HepG2 (cell line): Measurements from ENCODE around the gene XRCC1. TPM values are rescaled to one million over a fixed set of nuclear protein-coding genes. Genes with fewer than 3 reads are reported as not detected.

ENCODE experiments used
- DNMT3B ChIP-seq: conservative IDR thresholded peaks from 2 replicates; pipeline ENCODE4 v1.6.1; 2016; ENCODE audit warnings: missing biosample characterization, control low read depth
- FOXJ3 ChIP-seq: sonication (generic); formaldehyde crosslinking; IDR thresholded peaks from 2 replicates; pipeline ENCODE4 v1.4.0; 2020; ENCODE audit warnings: missing genetic modification reagents, mild to moderate bottlenecking, borderline replicate concordance
- HDAC6 ChIP-seq: fragments of 200-600 bp; sonication (generic); IDR thresholded peaks from 2 replicates; pipeline ENCODE4 v1.7.0; 2017; ENCODE audit warnings: mild to moderate bottlenecking, antibody characterized with exemption, low read length, low read depth
- LCORL ChIP-seq, 2 experiments: fragments of 450-650 bp in 1 of 2; sonication (generic) in 1 of 2; formaldehyde crosslinking in 1 of 2; IDR thresholded peaks; 2 replicates each; pipeline versions ENCODE4 v1.5.0 to v1.6.1; 2017 to 2020; ENCODE audit warnings: antibody characterized with exemption in 1 of 2, missing genetic modification reagents in 1 of 2
- MTA3 ChIP-seq: sonication (generic); formaldehyde crosslinking; IDR thresholded peaks from 2 replicates; pipeline ENCODE4 v1.4.0; 2020; ENCODE audit warnings: missing genetic modification reagents
- NCOA2 ChIP-seq: sonication (generic); formaldehyde crosslinking; IDR thresholded peaks from 2 replicates; pipeline ENCODE4 v1.8.0; 2022; ENCODE audit warnings: inconsistent platforms
- RFX5 ChIP-seq: IDR thresholded peaks from 2 replicates; pipeline ENCODE4 v1.6.1; 2011; ENCODE audit warnings: low read depth, low read length, improper control_type of control experiment
- TOE1 ChIP-seq: sonication (generic); formaldehyde crosslinking; IDR thresholded peaks from 2 replicates; pipeline ENCODE4 v1.4.0; 2020; ENCODE audit warnings: mild to moderate bottlenecking, missing genetic modification reagents
- ZC3H4 ChIP-seq: sonication (generic); formaldehyde crosslinking; IDR thresholded peaks from 2 replicates; pipeline ENCODE4 v1.4.0; 2020; ENCODE audit warnings: missing genetic modification reagents, borderline replicate concordance
- ZFP1 ChIP-seq: IDR thresholded peaks from 2 replicates; pipeline ENCODE4 v1.6.1; 2016
- ZNF225 ChIP-seq: sonication (generic); formaldehyde crosslinking; IDR thresholded peaks from 2 replicates; pipeline ENCODE4 v1.4.0; 2020; ENCODE audit warnings: mild to moderate bottlenecking, missing genetic modification reagents
- ZNF292 ChIP-seq: sonication (generic); formaldehyde crosslinking; IDR thresholded peaks from 2 replicates; pipeline ENCODE4 v1.8.1; 2022; ENCODE audit warnings: mild to moderate bottlenecking, low read depth, missing genetic modification reagents, borderline replicate concordance
- ZNF337 ChIP-seq: sonication (generic); formaldehyde crosslinking; IDR thresholded peaks from 2 replicates; pipeline ENCODE4 v1.5.1; 2020; ENCODE audit warnings: missing genetic modification reagents, low read depth, mild to moderate bottlenecking, borderline replicate concordance
- ZNF431 ChIP-seq: sonication (generic); formaldehyde crosslinking; IDR thresholded peaks from 2 replicates; pipeline ENCODE4 v1.9.0; 2022; ENCODE audit warnings: missing genetic modification reagents, low read depth, mild to moderate bottlenecking, borderline replicate concordance
- ZNF558 ChIP-seq: sonication (generic); formaldehyde crosslinking; IDR thresholded peaks from 2 replicates; pipeline ENCODE4 v1.9.0; 2022; ENCODE audit warnings: mild to moderate bottlenecking, missing genetic modification reagents, borderline replicate concordance
- ZNF747 ChIP-seq: sonication (generic); formaldehyde crosslinking; IDR thresholded peaks from 2 replicates; pipeline ENCODE4 v1.8.1; 2023; ENCODE audit warnings: missing genetic modification reagents, mild to moderate bottlenecking, borderline replicate concordance
- ZNF773 ChIP-seq: sonication (generic); formaldehyde crosslinking; IDR thresholded peaks from 2 replicates; pipeline ENCODE4 v1.4.0; 2020; ENCODE audit warnings: missing genetic modification reagents, borderline replicate concordance
- ZNF790 ChIP-seq: sonication (generic); formaldehyde crosslinking; IDR thresholded peaks from 2 replicates; pipeline ENCODE4 v1.8.0; 2022; ENCODE audit warnings: missing genetic modification reagents, mild to moderate bottlenecking, borderline replicate concordance
- polyA plus RNA-seq, 8 experiments: library from polyadenylated mRNA; depleted of rRNA in 3 of 8; stranded (reverse) in 7 of 8; unstranded in 1 of 8; fragments of >200 nt; fragmentation: Illumina TruSeq in 4 of 8; extraction: Trizol in 4 of 8; gene quantifications; 2 replicates each; pipeline versions ENCODE4 v1.2.1 to v1.2.3, GENCODE V29; 2011 to 2016; ENCODE audit warnings: low read depth in 4 of 8, missing spikeins in 1 of 8, mixed read lengths in 1 of 8; ENCODE audit not compliant: insufficient read depth in 1 of 8
- total RNA-seq, 5 experiments: library from RNA; depleted of rRNA; stranded (reverse); fragments of >200 nt; fragmentation: Illumina TruSeq; extraction: Trizol; gene quantifications; 2 replicates each; pipeline ENCODE4 v1.2.3, GENCODE V29; 2016; ENCODE audit warnings: low read depth in 1 of 5
- TF ChIP-seq, protein P1 (sequence below): IDR thresholded peaks from 2 replicates; pipeline ENCODE4 v1.4.0; 2020; ENCODE audit warnings: mild to moderate bottlenecking, missing genetic modification reagents
- TF ChIP-seq, protein P2 (sequence below): sonication (generic); formaldehyde crosslinking; IDR thresholded peaks from 2 replicates; pipeline ENCODE4 v1.5.1; 2020; ENCODE audit warnings: missing genetic modification reagents, mild to moderate bottlenecking, borderline replicate concordance
- TF ChIP-seq, protein P3 (sequence below): sonication (generic); formaldehyde crosslinking; IDR thresholded peaks from 2 replicates; pipeline ENCODE4 v1.8.1; 2023; ENCODE audit warnings: missing genetic modification reagents, inconsistent platforms, borderline replicate concordance

The XRCC1 gene
- total and polyA plus RNA-seq, 2 of the 13 experiments (the other 11 are each of a cell fraction or from before 2014, with no cell fraction given) = 24.7 to 26.3 TPM

DNA sequence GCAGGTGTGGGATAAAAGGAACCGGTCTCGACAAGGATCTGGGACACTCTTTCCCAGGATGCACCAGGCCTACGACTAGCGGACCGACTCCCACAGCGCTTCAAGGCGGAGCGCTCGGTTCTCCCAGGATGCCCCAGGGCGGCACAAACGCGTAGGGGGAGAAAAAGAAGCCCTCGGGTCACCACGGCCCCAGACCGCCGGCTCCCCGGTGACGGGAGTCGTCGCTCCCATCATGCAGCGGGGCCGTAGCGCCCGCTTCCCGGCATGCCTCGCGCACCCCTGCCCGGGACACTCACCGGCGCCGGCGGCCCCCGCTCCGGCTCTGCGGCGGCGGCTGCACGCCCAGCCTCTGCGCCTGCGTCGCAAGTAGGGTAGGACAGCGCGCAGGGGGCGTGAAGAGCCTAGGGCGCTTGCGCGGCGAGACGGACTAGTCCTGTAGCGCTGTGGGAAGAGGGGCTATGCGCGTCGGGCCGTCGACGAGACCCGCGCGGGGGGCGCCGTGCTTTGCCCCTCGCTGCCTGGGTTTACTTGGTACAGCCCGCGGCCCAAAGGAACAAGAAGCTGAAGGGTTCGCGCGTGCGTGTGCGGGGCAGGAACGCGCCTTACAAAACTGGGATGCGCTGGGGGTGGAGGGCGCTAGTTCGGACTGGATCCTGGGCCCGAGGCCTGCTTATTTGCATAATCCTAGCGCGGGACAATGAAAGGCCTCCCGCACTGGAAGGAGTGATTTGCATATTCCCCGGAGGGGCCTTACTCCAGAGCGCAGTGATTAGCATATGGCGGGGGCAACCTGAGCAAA lies 44.1 kb upstream of the XRCC1 start, which contains the start of gene ZNF428 (continued):
- TF ChIP-seq ZNF773 (CRISPR knock-in tag) = peak; percentile 90; the same call in 1 of the 2 replicates
- TF ChIP-seq ZNF225 (CRISPR knock-in tag) = peak; percentile 68; the same call in 1 of the 2 replicates
- no peak for TF ChIP-seq TOE1 (CRISPR knock-in tag)
- TF ChIP-seq ZNF431 (CRISPR knock-in tag) = peak; percentile 85
- peak; percentile 92 for TF ChIP-seq ZNF747 (CRISPR knock-in tag)
- TF ChIP-seq NCOA2 (CRISPR knock-in tag) = peak; percentile 37
- TF ChIP-seq DNMT3B (CRISPR knock-in tag) = no peak; the same call in 1 of the 2 replicates
- no peak for TF ChIP-seq HDAC6
- no peak; the same call in 1 of the 2 replicates for TF ChIP-seq RFX5
- peak; percentile 58 for TF ChIP-seq FOXJ3 (CRISPR knock-in tag)
- no peak for TF ChIP-seq ZFP1 (CRISPR knock-in tag)
- TF ChIP-seq MTA3 (CRISPR knock-in tag) = no peak
- no peak for TF ChIP-seq LCORL (IDR thresholded peaks at IDR 0.05)
- no peak for TF ChIP-seq LCORL (CRISPR knock-in tag; IDR thresholded peaks at IDR 0.05)
- TF ChIP-seq, protein P1, sequence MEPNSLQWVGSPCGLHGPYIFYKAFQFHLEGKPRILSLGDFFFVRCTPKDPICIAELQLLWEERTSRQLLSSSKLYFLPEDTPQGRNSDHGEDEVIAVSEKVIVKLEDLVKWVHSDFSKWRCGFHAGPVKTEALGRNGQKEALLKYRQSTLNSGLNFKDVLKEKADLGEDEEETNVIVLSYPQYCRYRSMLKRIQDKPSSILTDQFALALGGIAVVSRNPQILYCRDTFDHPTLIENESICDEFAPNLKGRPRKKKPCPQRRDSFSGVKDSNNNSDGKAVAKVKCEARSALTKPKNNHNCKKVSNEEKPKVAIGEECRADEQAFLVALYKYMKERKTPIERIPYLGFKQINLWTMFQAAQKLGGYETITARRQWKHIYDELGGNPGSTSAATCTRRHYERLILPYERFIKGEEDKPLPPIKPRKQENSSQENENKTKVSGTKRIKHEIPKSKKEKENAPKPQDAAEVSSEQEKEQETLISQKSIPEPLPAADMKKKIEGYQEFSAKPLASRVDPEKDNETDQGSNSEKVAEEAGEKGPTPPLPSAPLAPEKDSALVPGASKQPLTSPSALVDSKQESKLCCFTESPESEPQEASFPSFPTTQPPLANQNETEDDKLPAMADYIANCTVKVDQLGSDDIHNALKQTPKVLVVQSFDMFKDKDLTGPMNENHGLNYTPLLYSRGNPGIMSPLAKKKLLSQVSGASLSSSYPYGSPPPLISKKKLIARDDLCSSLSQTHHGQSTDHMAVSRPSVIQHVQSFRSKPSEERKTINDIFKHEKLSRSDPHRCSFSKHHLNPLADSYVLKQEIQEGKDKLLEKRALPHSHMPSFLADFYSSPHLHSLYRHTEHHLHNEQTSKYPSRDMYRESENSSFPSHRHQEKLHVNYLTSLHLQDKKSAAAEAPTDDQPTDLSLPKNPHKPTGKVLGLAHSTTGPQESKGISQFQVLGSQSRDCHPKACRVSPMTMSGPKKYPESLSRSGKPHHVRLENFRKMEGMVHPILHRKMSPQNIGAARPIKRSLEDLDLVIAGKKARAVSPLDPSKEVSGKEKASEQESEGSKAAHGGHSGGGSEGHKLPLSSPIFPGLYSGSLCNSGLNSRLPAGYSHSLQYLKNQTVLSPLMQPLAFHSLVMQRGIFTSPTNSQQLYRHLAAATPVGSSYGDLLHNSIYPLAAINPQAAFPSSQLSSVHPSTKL (CRISPR knock-in tag) = peak; percentile 35; the same call in 1 of the 2 replicates
- TF ChIP-seq, protein P2, sequence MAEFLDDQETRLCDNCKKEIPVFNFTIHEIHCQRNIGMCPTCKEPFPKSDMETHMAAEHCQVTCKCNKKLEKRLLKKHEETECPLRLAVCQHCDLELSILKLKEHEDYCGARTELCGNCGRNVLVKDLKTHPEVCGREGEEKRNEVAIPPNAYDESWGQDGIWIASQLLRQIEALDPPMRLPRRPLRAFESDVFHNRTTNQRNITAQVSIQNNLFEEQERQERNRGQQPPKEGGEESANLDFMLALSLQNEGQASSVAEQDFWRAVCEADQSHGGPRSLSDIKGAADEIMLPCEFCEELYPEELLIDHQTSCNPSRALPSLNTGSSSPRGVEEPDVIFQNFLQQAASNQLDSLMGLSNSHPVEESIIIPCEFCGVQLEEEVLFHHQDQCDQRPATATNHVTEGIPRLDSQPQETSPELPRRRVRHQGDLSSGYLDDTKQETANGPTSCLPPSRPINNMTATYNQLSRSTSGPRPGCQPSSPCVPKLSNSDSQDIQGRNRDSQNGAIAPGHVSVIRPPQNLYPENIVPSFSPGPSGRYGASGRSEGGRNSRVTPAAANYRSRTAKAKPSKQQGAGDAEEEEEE (CRISPR knock-in tag) = 0 out of 2 replicates have a peak, but pooled peaks have one; percentile 28
- TF ChIP-seq ZNF337 (CRISPR knock-in tag) = no peak
- TF ChIP-seq, protein P3, sequence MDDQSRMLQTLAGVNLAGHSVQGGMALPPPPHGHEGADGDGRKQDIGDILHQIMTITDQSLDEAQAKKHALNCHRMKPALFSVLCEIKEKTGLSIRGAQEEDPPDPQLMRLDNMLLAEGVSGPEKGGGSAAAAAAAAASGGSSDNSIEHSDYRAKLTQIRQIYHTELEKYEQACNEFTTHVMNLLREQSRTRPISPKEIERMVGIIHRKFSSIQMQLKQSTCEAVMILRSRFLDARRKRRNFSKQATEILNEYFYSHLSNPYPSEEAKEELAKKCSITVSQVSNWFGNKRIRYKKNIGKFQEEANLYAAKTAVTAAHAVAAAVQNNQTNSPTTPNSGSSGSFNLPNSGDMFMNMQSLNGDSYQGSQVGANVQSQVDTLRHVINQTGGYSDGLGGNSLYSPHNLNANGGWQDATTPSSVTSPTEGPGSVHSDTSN = peak; percentile 39; the same call in 1 of the 2 replicates
- no peak for TF ChIP-seq ZC3H4
- no peak for TF ChIP-seq ZNF558 (CRISPR knock-in tag)
- peak; percentile 97; the same call in 1 of the 2 replicates for TF ChIP-seq ZNF790 (CRISPR knock-in tag)
- 0 out of 2 replicates have a peak, but pooled peaks have one; percentile 9 for TF ChIP-seq ZNF292 (CRISPR knock-in tag)
